DOHH2 (cell line): ENCODE data around the gene VIT.

Experiments
- H3F3A ChIP-seq: fragments of 200-600 bp; sonication (generic), shearing (Covaris generic); 2 replicates; pipeline ENCODE4 v1.6.0; 2016; ENCODE audit warnings: antibody characterized with exemption, mild to moderate bottlenecking; ENCODE audit not compliant: control insufficient read depth, insufficient read depth
- H3K27ac ChIP-seq: fragments of 200-600 bp; sonication (generic); 2 replicates; pipeline ENCODE4 v1.5.1; 2014; ENCODE audit warnings: low read depth, mild to moderate bottlenecking, low read length, moderate library complexity
- H3K27me3 ChIP-seq: fragments of 200-600 bp; sonication (generic); 2 replicates; pipeline ENCODE4 v1.6.1; 2014; ENCODE audit warnings: mild to moderate bottlenecking, low read length, mixed read lengths; ENCODE audit not compliant: control insufficient read depth
- H3K36me3 ChIP-seq: fragments of 200-600 bp; sonication (generic); 2 replicates; pipeline ENCODE4 v1.6.1; 2014; ENCODE audit warnings: mild to moderate bottlenecking, low read length, moderate library complexity, mixed read lengths; ENCODE audit not compliant: control insufficient read depth
- H3K4me1 ChIP-seq: fragments of 200-600 bp; sonication (generic); 2 replicates; pipeline ENCODE4 v1.6.1; 2014; ENCODE audit warnings: mild to moderate bottlenecking, low read length, mixed read lengths; ENCODE audit not compliant: control insufficient read depth
- H3K4me2 ChIP-seq: fragments of 200-600 bp; sonication (generic); 2 replicates; pipeline ENCODE4 v1.6.0; 2014; ENCODE audit warnings: mild to moderate bottlenecking, low read length, moderate library complexity
- H3K4me3 ChIP-seq: fragments of 200-600 bp; sonication (generic); 2 replicates; pipeline ENCODE4 v1.5.1; 2014; ENCODE audit warnings: mild to moderate bottlenecking, low read length, mixed read lengths
- H3K79me2 ChIP-seq: fragments of 200-600 bp; sonication (generic); 2 replicates; pipeline ENCODE4 v1.6.1; 2014; ENCODE audit warnings: mild to moderate bottlenecking, low read length, mixed read lengths; ENCODE audit not compliant: control insufficient read depth
- H3K9me2 ChIP-seq: fragments of 200-600 bp; sonication (generic); replicated peaks from 2 replicates; pipeline ENCODE4 v1.6.1; 2014; ENCODE audit warnings: mild to moderate bottlenecking, low read length, mixed read lengths; ENCODE audit not compliant: control insufficient read depth
- H3K9me3 ChIP-seq: fragments of 200-600 bp; sonication (generic); 2 replicates; pipeline ENCODE4 v1.6.1; 2014; ENCODE audit warnings: antibody characterized with exemption, low read length, mixed read lengths; ENCODE audit not compliant: control insufficient read depth, insufficient read depth
- H4K20me1 ChIP-seq: fragments of 200-600 bp; sonication (generic); 2 replicates; pipeline ENCODE4 v1.6.0; 2014; ENCODE audit warnings: low read depth, mild to moderate bottlenecking, antibody characterized with exemption, low read length, moderate library complexity; ENCODE audit not compliant: control insufficient read depth, insufficient read depth
- CTCF ChIP-seq: fragments of 200-600 bp; sonication (generic); IDR thresholded peaks from one replicate; pipeline ENCODE4 v1.5.1; 2014; ENCODE audit warnings: antibody characterized with exemption, mild to moderate bottlenecking, low read depth, low read length; ENCODE audit not compliant: poor library complexity, severe bottlenecking
- EZH2phosphoT487 ChIP-seq: fragments of 200-600 bp; sonication (generic); IDR thresholded peaks from 2 replicates; pipeline ENCODE4 v1.6.1; 2017; ENCODE audit warnings: borderline replicate concordance, mild to moderate bottlenecking, antibody characterized with exemption, low read length, moderate library complexity, mixed read lengths

The VIT gene

GRCh38 chr2:36716111-36716510 lies 19.6 kb downstream of the VIT start:
- no peak overlapping the region for H3K4me2 ChIP-seq
- H3K9me3 ChIP-seq = no peaks in the 10 kb centered on the region
- H3K36me3 ChIP-seq = no peaks in the 10 kb centered on the region
- H3K4me1 ChIP-seq = no peaks in the 10 kb centered on the region
- no peaks in the 10 kb centered on the region for H3F3A ChIP-seq
- no peaks in the 10 kb centered on the region for H4K20me1 ChIP-seq
- H3K79me2 ChIP-seq = no peaks in the 10 kb centered on the region
- no peak overlapping the region for H3K4me3 ChIP-seq
- no peaks in the 10 kb centered on the region for H3K9me2 ChIP-seq
- H3K27me3 ChIP-seq = no peaks in the 10 kb centered on the region
- no peak overlapping the region for H3K27ac ChIP-seq
- TF ChIP-seq CTCF (no peak), EZH2phosphoT487 (no peak)

- Histone ChIP-seq H3K27me3 (no peaks in the 10 kb centered on the region), H3K4me1 (no peaks in the 10 kb centered on the region), H3K36me3 (no peaks in the 10 kb centered on the region), H3K27ac (no peak overlapping the region), H3K4me3 (no peak overlapping the region), H3K9me3 (no peaks in the 10 kb centered on the region), H3F3A (no peaks in the 10 kb centered on the region), H4K20me1 (no peaks in the 10 kb centered on the region), H3K4me2 (no peak overlapping the region), H3K9me2 (no peaks in the 10 kb centered on the region), H3K79me2 (no peaks in the 10 kb centered on the region)
- TF ChIP-seq EZH2phosphoT487 (no peak), CTCF (no peak)
Measured at GRCh38 chr2:36717603-36718266, 21.2 kb downstream of the VIT start.

- TF ChIP-seq EZH2phosphoT487 (no peak), CTCF (no peak)
Measured at GRCh38 chr2:36727550-36727949, 31.0 kb downstream of the VIT start.

More at GRCh38 chr2:36727550-36727949, 31.0 kb downstream of the VIT start:
- no peaks in the 10 kb centered on the region for H3K27me3 ChIP-seq
- H3F3A ChIP-seq = no peaks in the 10 kb centered on the region
- H3K9me2 ChIP-seq = no peaks in the 10 kb centered on the region
- no peaks in the 10 kb centered on the region for H4K20me1 ChIP-seq
- no peaks in the 10 kb centered on the region for H3K36me3 ChIP-seq
- H3K4me1 ChIP-seq = no peaks in the 10 kb centered on the region
- no peaks in the 10 kb centered on the region for H3K79me2 ChIP-seq
- no peak overlapping the region for H3K4me3 ChIP-seq
- no peak overlapping the region for H3K4me2 ChIP-seq
- H3K9me3 ChIP-seq = no peaks in the 10 kb centered on the region
- H3K27ac ChIP-seq = no peak overlapping the region
